Liver (tissue), 9 donors: Measurements from ENCODE around the gene HOXA5. TPM values are rescaled to one million over a fixed set of nuclear protein-coding genes. Genes with fewer than 3 reads are reported as not detected.

ENCODE experiments used
- DNase-seq: peaks from one replicate; pipeline ENCODE4 v3.0.0-alpha.2; 2017; ENCODE audit warnings: low spot score
- H3K27ac ChIP-seq, 2 donors: one replicate each; pipeline ENCODE4 v1.7.0; 2013; ENCODE audit warnings: inconsistent platforms in 2 of 2, low read length in 2 of 2, control low read depth in 1 of 2, low read depth in 1 of 2, mild to moderate bottlenecking in 1 of 2
- H3K27me3 ChIP-seq, 4 donors: one replicate each; pipeline versions ENCODE4 v1.6.1 to v1.7.0; 2013; ENCODE audit warnings: low read length in 3 of 4, inconsistent platforms in 1 of 4, mild to moderate bottlenecking in 1 of 4, moderate library complexity in 1 of 4; ENCODE audit not compliant: control insufficient read depth in 4 of 4, insufficient read depth in 4 of 4
- H3K36me3 ChIP-seq, 4 donors: one replicate each; pipeline versions ENCODE4 v1.6.1 to v1.7.0; 2013; ENCODE audit warnings: low read length in 3 of 4, mild to moderate bottlenecking in 3 of 4, low read depth in 1 of 4, moderate library complexity in 1 of 4; ENCODE audit not compliant: control insufficient read depth in 4 of 4, insufficient read depth in 3 of 4
- H3K4me1 ChIP-seq, 4 donors: one replicate each; pipeline versions ENCODE4 v1.6.1 to v1.7.0; 2013; ENCODE audit warnings: low read length in 3 of 4, mild to moderate bottlenecking in 3 of 4, moderate library complexity in 1 of 4; ENCODE audit not compliant: control insufficient read depth in 4 of 4, insufficient read depth in 4 of 4
- H3K4me3 ChIP-seq, 3 donors: one replicate each; pipeline versions ENCODE4 v1.6.1 to v1.7.0; 2013; ENCODE audit warnings: low read length in 3 of 3, control low read depth in 1 of 3, low read depth in 1 of 3, mild to moderate bottlenecking in 1 of 3
- H3K9ac ChIP-seq, 2 donors: one replicate each; pipeline ENCODE4 v1.7.0; 2013; ENCODE audit warnings: low read length in 2 of 2, mild to moderate bottlenecking in 2 of 2, moderate library complexity in 2 of 2, control low read depth in 1 of 2, low read depth in 1 of 2
- H3K9me3 ChIP-seq, 4 donors: one replicate each; pipeline versions ENCODE4 v1.6.1 to v1.7.0; 2013; ENCODE audit warnings: low read length in 3 of 4; ENCODE audit not compliant: control insufficient read depth in 4 of 4
- ATF3 ChIP-seq: IDR thresholded peaks from 2 replicates; pipeline ENCODE4 v1.6.1; 2016; ENCODE audit warnings: antibody characterized with exemption
- CTCF ChIP-seq: fragments of 150-350 bp; IDR thresholded peaks from 2 replicates; pipeline ENCODE4 v1.5.1; 2017; ENCODE audit warnings: improper control_type of control experiment, low read depth, low read length; ENCODE audit not compliant: missing input control
- EGR1 ChIP-seq, 2 donors: IDR thresholded peaks; 2 replicates each; pipeline ENCODE4 v1.6.1; 2016 to 2018; ENCODE audit warnings: antibody characterized with exemption in 2 of 2, low read depth in 2 of 2
- FOXA1 ChIP-seq: IDR thresholded peaks from 2 replicates; pipeline ENCODE4 v1.6.1; 2016; ENCODE audit warnings: antibody characterized with exemption
- FOXA2 ChIP-seq: IDR thresholded peaks from 2 replicates; pipeline ENCODE4 v1.6.1; 2016; ENCODE audit warnings: antibody characterized with exemption
- GABPA ChIP-seq, 2 donors: IDR thresholded peaks in 1 of 2; conservative IDR thresholded peaks in 1 of 2; 2 replicates each; pipeline ENCODE4 v1.6.1; 2016; ENCODE audit warnings: antibody characterized with exemption in 2 of 2, mild to moderate bottlenecking in 1 of 2, moderate library complexity in 1 of 2
- HNF4A ChIP-seq, 2 donors: conservative IDR thresholded peaks; 2 replicates each; pipeline ENCODE4 v1.6.1; 2016; ENCODE audit warnings: antibody characterized with exemption in 2 of 2, mild to moderate bottlenecking in 2 of 2
- HNF4G ChIP-seq: IDR thresholded peaks from 2 replicates; pipeline ENCODE4 v1.6.1; 2016; ENCODE audit warnings: antibody characterized with exemption
- JUND ChIP-seq, 2 donors: IDR thresholded peaks; 2 replicates each; pipeline ENCODE4 v1.6.1; 2016; ENCODE audit warnings: antibody characterized with exemption in 2 of 2
- NR2F2 ChIP-seq: IDR thresholded peaks from 2 replicates; pipeline ENCODE4 v1.6.1; 2016; ENCODE audit warnings: antibody characterized with exemption
- RAD21 ChIP-seq, 2 donors: IDR thresholded peaks; 2 replicates each; pipeline ENCODE4 v1.6.1; 2016; ENCODE audit warnings: antibody characterized with exemption in 2 of 2, mild to moderate bottlenecking in 2 of 2
- REST ChIP-seq: IDR thresholded peaks from 2 replicates; pipeline ENCODE4 v1.6.1; 2016; ENCODE audit warnings: antibody characterized with exemption, mild to moderate bottlenecking
- RXRA ChIP-seq, 2 donors: IDR thresholded peaks; 2 replicates each; pipeline ENCODE4 v1.6.1; 2017 to 2018; ENCODE audit warnings: antibody characterized with exemption in 2 of 2, mild to moderate bottlenecking in 1 of 2
- SP1 ChIP-seq: IDR thresholded peaks from 2 replicates; pipeline ENCODE4 v1.6.1; 2018; ENCODE audit warnings: antibody characterized with exemption, mild to moderate bottlenecking
- TAF1 ChIP-seq: conservative IDR thresholded peaks from 2 replicates; pipeline ENCODE4 v1.6.1; 2016; ENCODE audit warnings: antibody characterized with exemption, mild to moderate bottlenecking
- YY1 ChIP-seq: IDR thresholded peaks from 2 replicates; pipeline ENCODE4 v1.6.1; 2016; ENCODE audit warnings: antibody characterized with exemption, mild to moderate bottlenecking
- ZBTB33 ChIP-seq: IDR thresholded peaks from 2 replicates; pipeline ENCODE4 v1.6.1; 2016; ENCODE audit warnings: antibody characterized with exemption
- WGBS: extraction: QIAGEN DNeasy Blood & Tissue Kit; methylation state at CpG from one replicate; pipeline ENCODE4 v1.1.7; 2013; 5-methylcytosine and 5-hydroxymethylcytosine counted together
- polyA plus RNA-seq, 2 donors: library from polyadenylated mRNA; stranded (reverse) in 1 of 2; unstranded in 1 of 2; fragments of 200-250 nt in 1 of 2; fragments of >200 nt in 1 of 2; fragmentation: Nextera tagmentation in 1 of 2; extraction: Ambion mirVana in 1 of 2; gene quantifications; one replicate each; pipeline versions ENCODE4 v1.2.1 to v1.2.3, GENCODE V29; 2013 to 2015
- total RNA-seq, 2 donors: library from RNA; depleted of rRNA; stranded (reverse); fragments of >200 nt; gene quantifications; one replicate each; pipeline ENCODE4 v1.2.3, GENCODE V29; 2014
- TF ChIP-seq, protein P1 (sequence below): IDR thresholded peaks from 2 replicates; pipeline ENCODE4 v1.6.1; 2016; ENCODE audit warnings: antibody characterized with exemption
- donor health status: healthy.
- donor health status: healthy.
- donor health status: healthy.
- donor health status: healthy.
- donor health status: healthy.

The HOXA5 gene
- total and polyA plus RNA-seq, 4 donors = 0.40 to 2.1 (median 0.66) TPM

GRCh38 chr7:27104341-27105058 lies 39.0 kb downstream of the HOXA5 start:
- Histone ChIP-seq H3K9me3 (no peaks in the 10 kb centered on the region), H3K27ac (peak overlapping the region; percentile 41 to 48), H3K9ac (no peak overlapping the region), H3K27me3 (peaks cover 0 to 21% (median 8%) of the 10 kb centered on the region in 4 donors), H3K4me1 (peaks cover 0 to 7% (median 0%) of the 10 kb centered on the region in 4 donors), H3K4me3 (no peak overlapping the region), H3K36me3 (no peaks in the 10 kb centered on the region)
- no peak for DNase-seq
- TF ChIP-seq HNF4A (conservative IDR thresholded peaks at IDR 0.05) (no peak), NR2F2 (no peak), FOXA1 (no peak), GABPA (IDR thresholded peaks at IDR 0.05 in 1 of 2, conservative IDR thresholded peaks at IDR 0.05 in 1 of 2) (no peak), ATF3 (no peak), YY1 (no peak), CTCF (no peak), EGR1 (IDR thresholded peaks at IDR 0.05; ENCODE audit: low read depth in 2 of 2) (no peak), SP1 (no peak), ZBTB33 (no peak), TAF1 (no peak), RAD21 (IDR thresholded peaks at IDR 0.05) (no peak), HNF4G (no peak), RXRA (IDR thresholded peaks at IDR 0.05) (no peak), FOXA2 (no peak), REST (no peak), JUND (IDR thresholded peaks at IDR 0.05) (no peak)
- TF ChIP-seq, protein P1, sequence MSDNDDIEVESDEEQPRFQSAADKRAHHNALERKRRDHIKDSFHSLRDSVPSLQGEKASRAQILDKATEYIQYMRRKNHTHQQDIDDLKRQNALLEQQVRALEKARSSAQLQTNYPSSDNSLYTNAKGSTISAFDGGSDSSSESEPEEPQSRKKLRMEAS = no peak
- WGBS = 25% methylated on average over 13 of the region's 13 CpGs
